Neuron (in vitro differentiated cells): ENCODE measurements around the gene MKNK1.

Source experiments
- H2AFZ ChIP-seq: one replicate; pipeline ENCODE4 v1.6.1; 2013; ENCODE audit warnings: low read depth, mild to moderate bottlenecking, inconsistent platforms, low read length, moderate library complexity
- H3K27me3 ChIP-seq: one replicate; pipeline ENCODE4 v1.6.1; 2013; ENCODE audit warnings: low read length; ENCODE audit not compliant: insufficient read depth
- H3K36me3 ChIP-seq: one replicate; pipeline ENCODE4 v1.6.1; 2013; ENCODE audit warnings: low read length; ENCODE audit not compliant: insufficient read depth
- H3K4me1 ChIP-seq: one replicate; pipeline ENCODE4 v1.6.1; 2013; ENCODE audit warnings: low read length; ENCODE audit not compliant: insufficient read depth
- H3K4me3 ChIP-seq: 2 replicates; pipeline ENCODE4 v1.5.1; 2013; ENCODE audit warnings: mild to moderate bottlenecking, low read length, moderate library complexity
- H3K9me3 ChIP-seq: one replicate; pipeline ENCODE4 v1.6.1; 2013; ENCODE audit warnings: low read length

The MKNK1 gene

GRCh38 chr1:46512135-46512791 lies 91.8 kb downstream of the MKNK1 start:
- Histone ChIP-seq H3K27me3 (peaks cover 61% of the 10 kb centered on the region), H3K36me3 (no peaks in the 10 kb centered on the region), H3K9me3 (no peaks in the 10 kb centered on the region), H3K4me3 (no peak overlapping the region), H2AFZ (no peak overlapping the region), H3K4me1 (peaks cover 9% of the 10 kb centered on the region)

DNA sequence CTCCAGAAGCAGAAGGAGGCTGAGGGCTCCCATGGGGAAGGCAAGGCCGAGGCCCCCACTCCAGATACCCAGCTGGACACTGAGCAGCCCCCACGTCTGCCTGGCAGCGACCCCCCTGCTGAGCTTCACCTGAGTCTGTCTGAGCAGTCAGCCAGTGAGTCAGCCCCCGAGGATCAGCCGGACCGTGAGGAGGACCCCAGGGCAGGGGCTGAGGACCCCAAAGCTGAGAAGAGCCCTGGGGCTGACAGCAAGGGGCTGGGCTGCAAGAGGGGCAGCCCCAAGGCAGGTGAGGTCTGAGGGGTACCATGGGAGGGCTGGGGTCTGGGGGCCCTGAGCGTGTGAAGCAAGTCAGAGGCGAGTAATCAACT lies 93.1 kb downstream of the MKNK1 start:
- Histone ChIP-seq H3K4me1 (peaks cover 16% of the 10 kb centered on the region), H3K27me3 (peaks cover 49% of the 10 kb centered on the region), H3K9me3 (no peaks in the 10 kb centered on the region), H2AFZ (no peak overlapping the region), H3K36me3 (no peaks in the 10 kb centered on the region), H3K4me3 (no peak overlapping the region)

- no peak overlapping the region for H2AFZ ChIP-seq
- no peaks in the 10 kb centered on the region for H3K9me3 ChIP-seq
- peaks cover 43% of the 10 kb centered on the region for H3K27me3 ChIP-seq
- H3K4me3 ChIP-seq: no peak overlapping the region
- H3K4me1 ChIP-seq: peaks cover 16% of the 10 kb centered on the region
- H3K36me3 ChIP-seq: no peaks in the 10 kb centered on the region
These were observed 93.6 kb downstream of the MKNK1 start for GRCh38 chr1:46510341-46510997.

DNA sequence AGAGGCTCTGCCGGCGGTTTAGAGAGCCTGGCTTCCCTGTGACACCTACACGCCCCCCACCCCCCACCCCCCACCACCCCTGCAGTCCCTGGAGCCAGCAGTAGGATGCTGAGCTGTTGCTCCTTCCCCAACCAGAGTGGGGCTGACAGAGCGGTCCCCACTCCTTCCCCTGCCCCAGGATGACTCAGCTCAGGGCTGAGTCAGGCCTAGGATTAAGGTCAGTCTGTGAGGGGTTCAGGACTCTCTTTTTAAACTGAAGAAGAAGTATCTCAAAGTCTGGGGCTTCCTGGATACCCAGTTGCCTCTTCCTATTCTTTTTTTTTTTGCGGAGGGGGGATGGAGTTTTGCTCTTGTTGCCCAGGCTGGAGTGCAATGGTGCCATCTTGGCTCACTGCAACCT lies 95.3 kb downstream of the MKNK1 start:
- H3K9me3 ChIP-seq: no peaks in the 10 kb centered on the region
- peaks cover 31% of the 10 kb centered on the region for H3K27me3 ChIP-seq
- H3K4me3 ChIP-seq: no peak overlapping the region
- H3K4me1 ChIP-seq: peaks cover 16% of the 10 kb centered on the region
- no peaks in the 10 kb centered on the region for H3K36me3 ChIP-seq
- no peak overlapping the region for H2AFZ ChIP-seq
